A549 (cell line): ENCODE results near the gene MMP25.

ENCODE experiments used
- CTCF ChIP-seq: fragments of >200 bp; sonication (Bioruptor Twin); formaldehyde crosslinking; IDR thresholded peaks from 3 replicates; pipeline ENCODE4 v1.5.1; 2016
- KDM1A ChIP-seq: fragments of 200-600 bp; sonication (generic); IDR thresholded peaks from 2 replicates; pipeline ENCODE4 v1.6.1; 2016; ENCODE audit warnings: low read depth, mild to moderate bottlenecking
- MAFK ChIP-seq: fragments of 450-650 bp; IDR thresholded peaks from 2 replicates; pipeline ENCODE4 v1.6.1; 2014; ENCODE audit not compliant: partially characterized antibody
- POLR2A ChIP-seq: IDR thresholded peaks from 2 replicates; pipeline ENCODE4 v1.6.1; 2012; ENCODE audit warnings: mild to moderate bottlenecking, low read length
- REST ChIP-seq: fragments of 200-600 bp; sonication (generic); IDR thresholded peaks from 2 replicates; pipeline ENCODE4 v1.6.1; 2016; ENCODE audit warnings: antibody characterized with exemption, mild to moderate bottlenecking, moderate library complexity

GRCh38 chr16:3099732-3100499 is 53.6 kb downstream of the MMP25 start:
- no peak for TF ChIP-seq POLR2A
- no peak for TF ChIP-seq REST
- no peak for TF ChIP-seq MAFK
- no peak for TF ChIP-seq KDM1A
- no peak for TF ChIP-seq CTCF
